GM18868 (cell line): Measurements from ENCODE around the gene ATP6V1G2.
"Not testable (repeated sequence)": the region's sequence is repeated elsewhere in the genome, so short reads cannot be mapped to it uniquely, and the experiment has no call there.

ENCODE experiments used
- ATAC-seq: cut with Tn5 transposase; IDR thresholded peaks from one replicate; pipeline ENCODE4 v1.9.1; 2021; ENCODE audit warnings: mild to moderate bottlenecking, moderate library complexity; ENCODE audit not compliant: unreplicated experiment

The ATP6V1G2 gene

GRCh38 chr6:31575952-31576685 lies 29.7 kb upstream of the ATP6V1G2 start:
- no peak for ATAC-seq

- peak; percentile 27 for ATAC-seq
These were observed 29.0 kb upstream of the ATP6V1G2 start, which contains the start of gene TNF for GRCh38 chr6:31575335-31575901. TNF (plus strand) TSS chr6:31575565; CDS start chr6:31575742, 177 bp downstream.

- no peak for ATAC-seq
These were observed 28.0 kb upstream of the ATP6V1G2 start for GRCh38 chr6:31574106-31575061.

GRCh38 chr6:31573239-31574105 lies 27.1 kb upstream of the ATP6V1G2 start:
- no peak for ATAC-seq

GRCh38 chr6:31572041-31572911 lies 25.9 kb upstream of the ATP6V1G2 start, which contains the start of gene LTA:
LTA (plus strand) TSS chr6:31572289; CDS start chr6:31572743, 454 bp downstream.
- no peak for ATAC-seq

GRCh38 chr6:31569861-31570536 lies 23.6 kb upstream of the ATP6V1G2 start:
- no peak for ATAC-seq

GRCh38 chr6:31568537-31568961 lies 22.1 kb upstream of the ATP6V1G2 start:
- ATAC-seq, result peak; percentile 71

GRCh38 chr6:31567531-31568370 lies 21.3 kb upstream of the ATP6V1G2 start:
- ATAC-seq, result no peak

- ATAC-seq, result no peak
These were observed 14.3 kb upstream of the ATP6V1G2 start for GRCh38 chr6:31560697-31561058.

- ATAC-seq, result peak; percentile 49
These were observed 13.7 kb upstream of the ATP6V1G2 start for GRCh38 chr6:31559958-31560696.

- peak; percentile 3 for ATAC-seq
These were observed 13.2 kb upstream of the ATP6V1G2 start for GRCh38 chr6:31559606-31559957.

- peak; percentile 39 for ATAC-seq
These were observed 12.5 kb upstream of the ATP6V1G2 start for GRCh38 chr6:31558631-31559500.

- ATAC-seq, result no peak
These were observed 11.9 kb upstream of the ATP6V1G2 start for GRCh38 chr6:31558318-31558625.

- ATAC-seq, result no peak
These were observed 11.3 kb upstream of the ATP6V1G2 start for GRCh38 chr6:31557443-31558317.

GRCh38 chr6:31556307-31556706 lies 9.9 kb upstream of the ATP6V1G2 start:
- ATAC-seq, result no peak

- not testable (repeated sequence) for ATAC-seq
These were observed 5.0 kb upstream of the ATP6V1G2 start for GRCh38 chr6:31551371-31551770.
